K562 (cell line): ENCODE results near the gene GNAT1. TPM values are rescaled to one million over a fixed set of nuclear protein-coding genes. Genes with fewer than 3 reads are reported as not detected.

Source experiments
- ATAC-seq: fragments of 200-7000 bp; cut with Tn5 transposase; 3 replicates; pipeline ENCODE4 v1.9.1; 2020; ENCODE audit warnings: moderate library complexity
- BruUV-seq: library from RNA; stranded (reverse); fragments of 400-500 nt; replicated peaks from 2 replicates; lab custom pipeline; 2021; lab: Mats Ljungman, UMichigan
- CTCF ChIA-PET: fragments of 300-600 bp; formaldehyde crosslinking; extraction: SDS; loops from one replicate; lab custom pipeline; 2021; ENCODE audit warnings: low intra/inter-chr PET ratio; lab: Yijun Ruan, JAX
- POLR2A ChIA-PET: fragments of 300-600, 350-650 bp; sonication (Branson Sonifier 250); formaldehyde crosslinking; extraction: SDS; loops from one replicate; lab custom pipeline; 2021; ENCODE audit warnings: antibody characterized with exemption, inconsistent platforms; lab: Yijun Ruan, JAX
- DNase-seq, 4 experiments: peaks; one replicate each; pipeline versions ENCODE4 v3.0.0 to v3.0.0-alpha.2; 2011 to 2018; ENCODE audit warnings: low spot score in 3 of 4, mixed read lengths in 3 of 4; ENCODE audit errors: extremely low read depth in 1 of 4
- FAIRE-seq: peaks from 2 replicates; lab custom pipeline; 2011; peaks lifted over from hg19 to GRCh38; lab: Jason Lieb, UNC
- H2AFZ ChIP-seq: 2 replicates; pipeline ENCODE4 v1.6.0; 2011; ENCODE audit warnings: low read depth, low read length, control low read depth, inconsistent platforms
- H3K27ac ChIP-seq: fragments of 200-600 bp; 3 replicates; pipeline ENCODE4 v1.8.0; 2011; ENCODE audit warnings: low read depth, mild to moderate bottlenecking, control low read depth, inconsistent platforms, low read length, moderate library complexity, mixed read lengths; ENCODE audit errors: extremely low read depth
- H3K27me3 ChIP-seq, 2 experiments: fragments of 300-600 bp in 1 of 2; 2 replicates in 1 of 2; 3 replicates in 1 of 2; pipeline versions ENCODE4 v1.6.0 to v1.8.0; 2011; ENCODE audit warnings: inconsistent platforms in 2 of 2, low read length in 2 of 2, mild to moderate bottlenecking in 1 of 2, mixed read lengths in 1 of 2, moderate library complexity in 1 of 2; ENCODE audit not compliant: control insufficient read depth in 2 of 2, insufficient read depth in 2 of 2
- H3K36me3 ChIP-seq: fragments of 300-600 bp; 3 replicates; pipeline ENCODE4 v1.8.0; 2011; ENCODE audit warnings: mild to moderate bottlenecking, low read length, inconsistent platforms; ENCODE audit not compliant: control insufficient read depth, insufficient read depth
- H3K4me1 ChIP-seq, 2 experiments: fragments of 200-600 bp in 1 of 2; replicated peaks in 1 of 2; 2 replicates in 1 of 2; 3 replicates in 1 of 2; pipeline versions ENCODE4 v1.5.1 to v1.8.0; 2011; ENCODE audit warnings: inconsistent platforms in 2 of 2, low read length in 2 of 2, mild to moderate bottlenecking in 1 of 2, mixed read lengths in 1 of 2, moderate library complexity in 1 of 2; ENCODE audit not compliant: control insufficient read depth in 2 of 2, insufficient read depth in 2 of 2
- H3K4me2 ChIP-seq: 2 replicates; pipeline ENCODE4 v1.6.1; 2011; ENCODE audit warnings: low read length, control low read depth, inconsistent platforms, mixed read lengths; ENCODE audit not compliant: insufficient read depth
- H3K4me3 ChIP-seq: fragments of 200-600 bp; sonication (generic), shearing (Covaris generic); 2 replicates; pipeline ENCODE4 v1.5.1; 2016; ENCODE audit warnings: control low read depth, inconsistent platforms
- H3K79me2 ChIP-seq: fragments of 200-600 bp; 3 replicates; pipeline ENCODE4 v1.8.0; 2011; ENCODE audit warnings: low read length, inconsistent platforms; ENCODE audit not compliant: control insufficient read depth, insufficient read depth
- H3K9ac ChIP-seq, 2 experiments: 2 replicates each; pipeline versions ENCODE4 v1.6.0 to v1.6.1; 2011; ENCODE audit warnings: low read depth in 2 of 2, low read length in 2 of 2, control low read depth in 1 of 2, inconsistent platforms in 1 of 2, mild to moderate bottlenecking in 1 of 2, mixed read lengths in 1 of 2; ENCODE audit not compliant: insufficient read depth in 1 of 2
- H3K9me1 ChIP-seq: one replicate; pipeline ENCODE4 v1.6.0; 2011; ENCODE audit warnings: inconsistent platforms, mild to moderate bottlenecking, low read length, moderate library complexity; ENCODE audit not compliant: control insufficient read depth, insufficient read depth
- H3K9me3 ChIP-seq: replicated peaks from 2 replicates; pipeline ENCODE4 v1.5.1; 2011; ENCODE audit warnings: low read depth, low read length, inconsistent platforms; ENCODE audit not compliant: control insufficient read depth, insufficient read depth
- H4K20me1 ChIP-seq: replicated peaks from 2 replicates; pipeline ENCODE4 v1.6.1; 2011; ENCODE audit warnings: low read length, inconsistent platforms, mixed read lengths; ENCODE audit not compliant: control insufficient read depth, insufficient read depth
- AFF4 ChIP-seq: sonication (generic); formaldehyde crosslinking; IDR thresholded peaks from 2 replicates; pipeline ENCODE4 v1.8.0; 2023; ENCODE audit warnings: mild to moderate bottlenecking, missing genetic modification reagents
- ATF1 ChIP-seq, 2 experiments: fragments of 450-650 bp in 1 of 2; IDR thresholded peaks; 2 replicates each; pipeline ENCODE4 v1.6.1; 2016; ENCODE audit warnings: missing compliant biosample characterization in 1 of 2, missing genetic modification characterization in 1 of 2
- CEBPB ChIP-seq: fragments of 450-650 bp; IDR thresholded peaks from 2 replicates; pipeline ENCODE4 v1.6.1; 2016; ENCODE audit warnings: missing genetic modification characterization, missing compliant biosample characterization
- E4F1 ChIP-seq: fragments of 250-450 bp; sonication (Bioruptor Pico); IDR thresholded peaks from 2 replicates; pipeline ENCODE4 v1.5.0; 2021; ENCODE audit warnings: mild to moderate bottlenecking, borderline replicate concordance
- GATAD2B ChIP-seq: fragments of 450-650 bp; IDR thresholded peaks from 2 replicates; pipeline ENCODE4 v1.6.1; 2017; ENCODE audit warnings: mild to moderate bottlenecking, borderline replicate concordance
- JUN ChIP-seq, 2 experiments: sonication (generic) in 1 of 2; formaldehyde crosslinking in 1 of 2; IDR thresholded peaks; 2 replicates each; pipeline versions ENCODE4 v1.6.1 to v1.8.0; 2012 to 2022; ENCODE audit warnings: borderline replicate concordance in 2 of 2, mild to moderate bottlenecking in 2 of 2, improper control_type of control experiment in 1 of 2, low read depth in 1 of 2, low read length in 1 of 2, missing genetic modification reagents in 1 of 2
- NFIC ChIP-seq: fragments of 450-650 bp; IDR thresholded peaks from 2 replicates; pipeline ENCODE4 v1.6.1; 2017; ENCODE audit warnings: mild to moderate bottlenecking, inconsistent platforms
- RBM14 ChIP-seq: fragments of 200-400 bp; formaldehyde crosslinking; IDR thresholded peaks from 2 replicates; pipeline ENCODE4 v1.6.1; 2018; ENCODE audit warnings: low read depth, mild to moderate bottlenecking, low read length, moderate library complexity, borderline replicate concordance; ENCODE audit not compliant: insufficient read depth
- SMARCA4 ChIP-seq: fragments of 450-650 bp; IDR thresholded peaks from 2 replicates; pipeline ENCODE4 v1.6.1; 2016
- SMARCC2 ChIP-seq: fragments of 450-650 bp; IDR thresholded peaks from 2 replicates; pipeline ENCODE4 v1.6.1; 2017; ENCODE audit warnings: antibody characterized with exemption, moderate library complexity, mild to moderate bottlenecking, low read depth
- TFE3 ChIP-seq: fragments of 450-650 bp; formaldehyde crosslinking; IDR thresholded peaks from 2 replicates; pipeline ENCODE4 v1.4.0; 2020; ENCODE audit warnings: mild to moderate bottlenecking, mixed read lengths
- ZFP36 ChIP-seq: fragments of 150-350 bp; IDR thresholded peaks from 2 replicates; pipeline ENCODE4 v1.6.1; 2018; ENCODE audit warnings: low read length, low read depth; ENCODE audit not compliant: partially characterized antibody
- ZNF175 ChIP-seq: fragments of 200-800 bp; sonication (Bioruptor generic); IDR thresholded peaks from 2 replicates; pipeline ENCODE4 v1.6.1; 2016; ENCODE audit warnings: low read depth, mild to moderate bottlenecking, missing genetic modification characterization, missing compliant biosample characterization
- WGBS: fragments of 100-300 bp; shearing (Covaris generic); methylation state at CpG from one replicate; pipeline ENCODE4 v1.1.6; 2016; ENCODE audit warnings: low coverage, mixed read lengths; ENCODE audit not compliant: insufficient coverage; ENCODE audit errors: missing lambda C conversion rate; 5-methylcytosine and 5-hydroxymethylcytosine counted together
- in situ Hi-C: fragments of 300-500 bp; cut with MboI; formaldehyde crosslinking; loops from 4 replicates; pipeline ENCODE4 v1.15.0; 2018; ENCODE audit warnings: inconsistent platforms, mixed read lengths
- intact Hi-C: fragments of 100-400 bp; cut with micrococcal nuclease; formaldehyde crosslinking; loops from 2 replicates; pipeline ENCODE4 v1.14.2; 2022
- polyA plus RNA-seq, 8 experiments: library from polyadenylated mRNA; depleted of rRNA in 4 of 8; stranded (reverse) in 5 of 8; unstranded in 3 of 8; fragments of >200 nt; fragmentation: Nextera tagmentation in 2 of 8; fragmentation: Illumina TruSeq in 1 of 8; extraction: Ambion mirVana in 2 of 8; extraction: Trizol in 1 of 8; gene quantifications; 2 replicates each; pipeline versions ENCODE4 v1.2.1 to v1.2.3, GENCODE V29; 2011 to 2014; ENCODE audit warnings: inconsistent platforms in 1 of 8, missing spikeins in 1 of 8
- total RNA-seq, 7 experiments: library from RNA; depleted of rRNA in 6 of 7; stranded (reverse); fragments of >200 nt in 6 of 7; fragmentation: Illumina TruSeq in 2 of 7; extraction: Trizol in 2 of 7; gene quantifications; 2 replicates each; pipeline versions ENCODE4 v1.2.1 to v1.2.3, GENCODE V29; 2011 to 2021; ENCODE audit warnings: low replicate concordance in 1 of 7

GNAT1 gene
- total and polyA plus RNA-seq, 9 of the 15 experiments (the other 6 are each of a cell fraction or from before 2014, with no cell fraction given), result not detected

- WGBS, result 32% methylated on average over 5 of the region's 8 CpGs
- H3K27ac ChIP-seq, result no peak overlapping the region
- H3K4me2 ChIP-seq, result no peak overlapping the region
- in situ Hi-C loops (no loop called here), intact Hi-C loops (no loop called here)
- no peaks in the 10 kb centered on the region for H3K9me3 ChIP-seq
- no TSS peak for BruUV-seq
- FAIRE-seq (no peak), DNase-seq (no peak), ATAC-seq (no peak)
- H3K27me3 ChIP-seq, result no peaks in the 10 kb centered on the region
- H3K36me3 ChIP-seq, result no peaks in the 10 kb centered on the region
- no peak overlapping the region for H3K4me3 ChIP-seq
- no peaks in the 10 kb centered on the region for H4K20me1 ChIP-seq
- POLR2A ChIA-PET, result interaction anchor here (0.7 to 1.4 kb wide), 3 partner anchors 16 to 248 kb away, joined by 3 to 5 read pairs (median 3); no protein-coding TSS in a partner anchor
- no peak overlapping the region for H3K9ac ChIP-seq
- CTCF ChIA-PET, result no interaction called here
- H3K4me1 ChIP-seq, result peaks cover 0 to 39% of the 10 kb centered on the region in 2 experiments; a peak in 3 of 5 replicates
- no peaks in the 10 kb centered on the region for H3K9me1 ChIP-seq
- no peak overlapping the region for H2AFZ ChIP-seq
- H3K79me2 ChIP-seq, result no peaks in the 10 kb centered on the region
- TF ChIP-seq AFF4 (no peak), CEBPB (no peak), GATAD2B (no peak), ATF1 (CRISPR knock-in tag; IDR thresholded peaks at IDR 0.05) (no peak), ATF1 (tag; IDR thresholded peaks at IDR 0.05) (no peak), ZFP36 (no peak), RBM14 (no peak), SMARCC2 (no peak), TFE3 (no peak), ZNF175 (no peak), JUN (IDR thresholded peaks at IDR 0.05; ENCODE audit: borderline replicate concordance, low read depth, low read length) (no peak), JUN (CRISPR knock-in tag; IDR thresholded peaks at IDR 0.05; ENCODE audit: borderline replicate concordance) (no peak), E4F1 (CRISPR knock-in tag) (no peak), NFIC (no peak), SMARCA4 (no peak)
Measured at GRCh38 chr3:50172626-50173220, 18.7 kb upstream of the GNAT1 start.
